Measurements from ENCODE around the gene CPNE2.

The CPNE2 gene

GRCh38 chr16:57134982-57135381 is 42.6 kb downstream of the CPNE2 start:
- Histone ChIP-seq H3K79me2 (ENCODE audit: insufficient read depth, low read length) (no peaks in the 10 kb centered on the region), H3K27ac (ENCODE audit: low read length) (no peak overlapping the region), H3K4me3 (ENCODE audit: low read depth in 1 of 2, low read length in 2 of 2) (no peak overlapping the region), H3K4me2 (ENCODE audit: insufficient read depth, low read length) (no peak overlapping the region), H3K36me3 (ENCODE audit: insufficient read depth, low read length) (no peaks in the 10 kb centered on the region), H3K9ac (ENCODE audit: low read depth, low read length) (no peak overlapping the region), H3K27me3 (ENCODE audit: insufficient read depth, low read length, poor library complexity) (no peaks in the 10 kb centered on the region), H2AFZ (ENCODE audit: low read depth, low read length) (no peak overlapping the region), H3K9me3 (ENCODE audit: insufficient read depth, low read length, severe bottlenecking) (no peaks in the 10 kb centered on the region), H3K4me1 (ENCODE audit: insufficient read depth, low read length) (no peaks in the 10 kb centered on the region), H4K20me1 (ENCODE audit: insufficient read depth, low read length) (no peaks in the 10 kb centered on the region)
- DNase-seq (no peak), ATAC-seq (ENCODE audit: insufficient read depth, low read depth) (peak; percentile 53; the same call in 2 of the 3 replicates)
- TF ChIP-seq EZH2 (IDR thresholded peaks at IDR 0.05; ENCODE audit: borderline replicate concordance, low read depth, low read length, severe bottlenecking): no peak
- TF ChIP-seq, protein P1, sequence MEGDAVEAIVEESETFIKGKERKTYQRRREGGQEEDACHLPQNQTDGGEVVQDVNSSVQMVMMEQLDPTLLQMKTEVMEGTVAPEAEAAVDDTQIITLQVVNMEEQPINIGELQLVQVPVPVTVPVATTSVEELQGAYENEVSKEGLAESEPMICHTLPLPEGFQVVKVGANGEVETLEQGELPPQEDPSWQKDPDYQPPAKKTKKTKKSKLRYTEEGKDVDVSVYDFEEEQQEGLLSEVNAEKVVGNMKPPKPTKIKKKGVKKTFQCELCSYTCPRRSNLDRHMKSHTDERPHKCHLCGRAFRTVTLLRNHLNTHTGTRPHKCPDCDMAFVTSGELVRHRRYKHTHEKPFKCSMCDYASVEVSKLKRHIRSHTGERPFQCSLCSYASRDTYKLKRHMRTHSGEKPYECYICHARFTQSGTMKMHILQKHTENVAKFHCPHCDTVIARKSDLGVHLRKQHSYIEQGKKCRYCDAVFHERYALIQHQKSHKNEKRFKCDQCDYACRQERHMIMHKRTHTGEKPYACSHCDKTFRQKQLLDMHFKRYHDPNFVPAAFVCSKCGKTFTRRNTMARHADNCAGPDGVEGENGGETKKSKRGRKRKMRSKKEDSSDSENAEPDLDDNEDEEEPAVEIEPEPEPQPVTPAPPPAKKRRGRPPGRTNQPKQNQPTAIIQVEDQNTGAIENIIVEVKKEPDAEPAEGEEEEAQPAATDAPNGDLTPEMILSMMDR (IDR thresholded peaks at IDR 0.05; ENCODE audit: borderline replicate concordance, extremely low read depth, low read length, poor library complexity, severe bottlenecking): no peak

GRCh38 chr16:57137043-57137442 is 44.7 kb downstream of the CPNE2 start:
- H3K4me3 ChIP-seq (ENCODE audit: low read depth in 1 of 2, low read length in 2 of 2): no peak overlapping the region
- no peak overlapping the region for H3K9ac ChIP-seq (ENCODE audit: low read depth, low read length)
- no peaks in the 10 kb centered on the region for H3K27me3 ChIP-seq (ENCODE audit: insufficient read depth, low read length, poor library complexity)
- no peaks in the 10 kb centered on the region for H3K9me3 ChIP-seq (ENCODE audit: insufficient read depth, low read length, severe bottlenecking)
- H3K27ac ChIP-seq (ENCODE audit: low read length): no peak overlapping the region
- TF ChIP-seq EZH2 (IDR thresholded peaks at IDR 0.05; ENCODE audit: borderline replicate concordance, low read depth, low read length, severe bottlenecking): no peak
- peaks cover 11% of the 10 kb centered on the region for H3K4me1 ChIP-seq (ENCODE audit: insufficient read depth, low read length)
- H3K4me2 ChIP-seq (ENCODE audit: insufficient read depth, low read length): no peak overlapping the region
- no peak overlapping the region for H2AFZ ChIP-seq (ENCODE audit: low read depth, low read length)
- H4K20me1 ChIP-seq (ENCODE audit: insufficient read depth, low read length): no peaks in the 10 kb centered on the region
- ATAC-seq (ENCODE audit: insufficient read depth, low read depth) (no peak), DNase-seq (no peak)
- H3K79me2 ChIP-seq (ENCODE audit: insufficient read depth, low read length): no peaks in the 10 kb centered on the region
- no peaks in the 10 kb centered on the region for H3K36me3 ChIP-seq (ENCODE audit: insufficient read depth, low read length)

GRCh38 chr16:57137566-57138273 is 45.3 kb downstream of the CPNE2 start:
- Histone ChIP-seq H3K9me3 (ENCODE audit: insufficient read depth, low read length, severe bottlenecking) (no peaks in the 10 kb centered on the region), H3K79me2 (ENCODE audit: insufficient read depth, low read length) (no peaks in the 10 kb centered on the region), H3K9ac (ENCODE audit: low read depth, low read length) (no peak overlapping the region), H3K4me3 (ENCODE audit: low read depth in 1 of 2, low read length in 2 of 2) (no peak overlapping the region), H4K20me1 (ENCODE audit: insufficient read depth, low read length) (no peaks in the 10 kb centered on the region), H3K27me3 (ENCODE audit: insufficient read depth, low read length, poor library complexity) (no peaks in the 10 kb centered on the region), H3K4me1 (ENCODE audit: insufficient read depth, low read length) (peaks cover 18% of the 10 kb centered on the region), H3K36me3 (ENCODE audit: insufficient read depth, low read length) (no peaks in the 10 kb centered on the region), H3K27ac (ENCODE audit: low read length) (no peak overlapping the region), H2AFZ (ENCODE audit: low read depth, low read length) (no peak overlapping the region), H3K4me2 (ENCODE audit: insufficient read depth, low read length) (no peak overlapping the region)
- DNase-seq (no peak), ATAC-seq (ENCODE audit: insufficient read depth, low read depth) (no peak)
- TF ChIP-seq, protein P1 (IDR thresholded peaks at IDR 0.05; ENCODE audit: borderline replicate concordance, extremely low read depth, low read length, poor library complexity, severe bottlenecking): no peak
- TF ChIP-seq EZH2 (IDR thresholded peaks at IDR 0.05; ENCODE audit: borderline replicate concordance, low read depth, low read length, severe bottlenecking): no peak

DNA sequence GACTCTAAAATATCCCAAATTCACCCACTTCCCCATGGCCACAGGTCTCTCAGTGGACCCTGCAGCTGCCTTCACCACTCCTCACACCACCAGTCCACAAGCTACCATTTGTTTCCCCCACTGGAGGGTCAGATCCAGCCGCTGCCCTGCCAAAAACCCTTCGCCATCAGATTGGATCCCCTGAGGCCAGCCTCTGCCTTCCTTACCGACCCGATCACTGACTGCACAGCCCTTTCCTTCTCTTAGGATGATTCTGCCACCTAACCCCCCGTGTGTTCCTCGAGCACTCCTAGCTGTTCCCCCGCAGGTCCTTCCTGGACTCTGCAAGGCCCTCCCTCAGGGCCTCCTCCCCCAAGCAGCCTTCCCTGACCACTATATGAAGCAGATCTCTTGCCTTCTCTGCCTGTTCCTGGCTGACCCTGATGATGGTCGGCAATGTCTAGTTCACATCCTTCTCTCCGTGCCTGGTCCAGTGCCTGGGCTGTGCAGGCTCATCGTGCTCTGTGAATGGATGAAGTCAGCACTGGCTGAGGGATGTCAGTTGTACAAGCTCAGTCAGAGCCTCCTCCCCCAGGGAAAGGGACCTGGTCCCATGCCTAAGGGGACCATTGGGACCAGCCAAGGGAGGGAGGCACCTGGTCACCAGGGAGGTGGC is 46.0 kb downstream of the CPNE2 start:
- no peak overlapping the region for H3K27ac ChIP-seq (ENCODE audit: low read length)
- no peak overlapping the region for H3K9ac ChIP-seq (ENCODE audit: low read depth, low read length)
- H3K27me3 ChIP-seq (ENCODE audit: insufficient read depth, low read length, poor library complexity): no peaks in the 10 kb centered on the region
- H3K4me1 ChIP-seq (ENCODE audit: insufficient read depth, low read length): peaks cover 23% of the 10 kb centered on the region
- no peak overlapping the region for H3K4me3 ChIP-seq (ENCODE audit: low read depth in 1 of 2, low read length in 2 of 2)
- H4K20me1 ChIP-seq (ENCODE audit: insufficient read depth, low read length): no peaks in the 10 kb centered on the region
- no peaks in the 10 kb centered on the region for H3K9me3 ChIP-seq (ENCODE audit: insufficient read depth, low read length, severe bottlenecking)
- DNase-seq (no peak), ATAC-seq (ENCODE audit: insufficient read depth, low read depth) (no peak)
- no peak overlapping the region for H3K4me2 ChIP-seq (ENCODE audit: insufficient read depth, low read length)
- TF ChIP-seq, protein P1 (IDR thresholded peaks at IDR 0.05; ENCODE audit: borderline replicate concordance, extremely low read depth, low read length, poor library complexity, severe bottlenecking): no peak
- TF ChIP-seq EZH2 (IDR thresholded peaks at IDR 0.05; ENCODE audit: borderline replicate concordance, low read depth, low read length, severe bottlenecking): no peak
- no peaks in the 10 kb centered on the region for H3K36me3 ChIP-seq (ENCODE audit: insufficient read depth, low read length)
- no peak overlapping the region for H2AFZ ChIP-seq (ENCODE audit: low read depth, low read length)
- no peaks in the 10 kb centered on the region for H3K79me2 ChIP-seq (ENCODE audit: insufficient read depth, low read length)

All from DND-41 (cell line).